NOMO-1 (cell line): Measurements from ENCODE around the gene EPC1.
"Not testable (repeated sequence)": the region's sequence is repeated elsewhere in the genome, so short reads cannot be mapped to it uniquely, and the experiment has no call there.

ENCODE experiments used
- DNase-seq, 2 experiments: peaks; one replicate each; lab custom pipeline; 2025; ENCODE audit not compliant: unreplicated experiment in 2 of 2; lab: John Stamatoyannopoulos, UW

The EPC1 gene

DNA sequence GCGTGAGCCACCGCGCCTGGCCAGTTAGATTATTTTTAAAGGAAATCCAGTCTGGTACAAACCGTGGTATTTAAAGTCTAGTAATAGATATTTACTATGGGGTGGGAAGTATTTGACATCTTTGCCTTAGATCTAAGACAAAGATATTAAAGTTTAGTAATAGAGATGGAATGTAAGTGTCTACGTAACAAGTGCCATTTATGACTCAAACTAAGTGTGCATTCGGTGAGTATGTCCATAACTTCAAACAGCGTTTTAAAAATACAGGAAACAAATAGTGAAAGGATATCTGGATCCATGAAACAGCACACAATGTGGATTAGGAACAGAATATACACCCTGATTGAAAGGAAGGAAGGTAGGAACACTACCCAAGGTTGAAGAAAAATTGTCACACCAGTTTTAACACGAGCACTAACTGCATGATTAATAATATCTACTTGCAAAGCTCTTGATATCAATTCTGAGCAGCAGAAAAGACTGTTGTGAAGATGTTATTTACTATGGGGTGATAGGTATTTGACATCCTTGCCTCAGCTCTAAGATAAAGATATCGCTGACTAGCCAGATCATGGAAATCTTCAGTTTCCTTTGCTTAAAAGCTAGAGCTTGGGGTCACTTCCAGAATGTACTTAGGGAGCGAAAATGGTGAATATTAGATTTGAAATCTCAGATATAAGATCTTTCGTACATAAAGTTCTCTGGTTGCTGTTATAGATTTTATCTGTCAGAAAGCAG, 48.7 kb downstream of the EPC1 start:
- no peak for DNase-seq

DNA sequence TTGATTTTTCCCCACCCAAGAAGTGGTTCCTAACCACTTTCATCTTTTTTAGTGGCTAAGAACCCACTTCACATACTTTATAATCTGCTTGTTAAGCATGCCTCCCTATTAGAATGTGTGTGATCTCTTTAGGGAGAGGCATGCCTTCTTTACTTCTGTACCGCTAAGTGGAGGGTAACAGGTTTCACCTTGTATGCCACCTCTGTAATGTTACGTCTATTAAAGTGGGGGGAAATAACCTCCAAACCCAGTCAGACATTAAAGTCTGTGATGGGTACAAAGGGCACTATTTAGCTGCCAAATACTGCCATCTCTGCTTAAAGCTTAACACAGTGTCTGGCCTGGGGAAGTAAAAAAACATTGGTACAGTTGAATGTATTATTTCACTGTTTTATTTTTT, 51.9 kb downstream of the EPC1 start:
- no peak for DNase-seq

DNA sequence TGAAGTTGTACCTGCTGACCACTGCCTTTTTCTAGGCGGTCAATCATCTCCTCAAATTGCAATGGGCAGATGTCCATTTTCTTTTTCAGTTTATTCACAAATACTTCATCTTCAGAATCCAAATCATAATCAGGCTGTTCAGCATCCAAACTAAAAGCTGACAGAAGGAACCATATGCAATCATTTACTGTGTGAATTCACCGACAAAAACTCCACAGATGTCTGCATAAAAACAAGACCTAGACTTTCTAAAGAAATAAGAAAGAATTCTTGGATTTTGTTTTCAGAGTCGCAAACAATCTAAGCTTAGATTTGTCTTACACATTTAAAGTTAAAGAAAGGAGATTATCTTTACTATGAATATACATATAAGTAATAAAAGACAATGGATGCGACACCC, 53.4 kb downstream of the EPC1 start:
- no peak for DNase-seq

DNA sequence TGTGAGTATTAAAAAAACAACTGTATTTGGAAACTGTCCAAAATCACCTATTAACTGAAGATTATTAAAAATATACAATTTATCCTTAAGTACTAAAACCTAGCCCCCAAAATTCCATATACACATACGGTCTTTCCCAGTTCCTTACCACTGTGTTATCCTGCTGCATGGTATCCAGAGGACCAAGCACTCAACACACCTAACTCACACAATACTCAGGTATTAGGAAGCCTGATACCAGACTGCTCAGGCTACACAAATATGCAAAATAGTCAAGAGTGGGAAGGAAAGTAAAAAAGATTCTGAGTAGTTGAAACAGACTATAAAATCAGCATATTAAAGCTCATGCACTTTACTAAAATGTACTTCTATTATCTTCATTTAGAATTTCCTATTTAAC, 67.2 kb downstream of the EPC1 start:
- DNase-seq: no peak

DNA sequence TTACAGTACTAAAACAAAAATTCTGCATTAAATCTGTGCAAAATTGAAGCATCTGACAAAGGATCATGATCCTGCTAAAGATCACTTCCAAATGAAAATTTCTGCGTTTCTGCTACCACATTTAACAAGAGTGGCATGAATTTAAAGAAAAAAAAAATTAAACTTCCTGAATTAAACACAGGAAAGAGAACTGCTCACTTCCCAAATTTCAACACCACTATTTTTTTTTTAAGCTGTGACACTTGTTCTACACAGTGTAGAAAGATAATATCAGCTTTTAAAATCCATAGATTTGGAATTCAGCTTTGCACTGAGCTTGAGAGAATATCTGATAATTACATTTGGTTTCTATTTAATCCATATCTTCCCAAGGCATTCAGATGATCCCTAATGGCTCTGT, 73.6 kb downstream of the EPC1 start:
- no peak for DNase-seq

DNA sequence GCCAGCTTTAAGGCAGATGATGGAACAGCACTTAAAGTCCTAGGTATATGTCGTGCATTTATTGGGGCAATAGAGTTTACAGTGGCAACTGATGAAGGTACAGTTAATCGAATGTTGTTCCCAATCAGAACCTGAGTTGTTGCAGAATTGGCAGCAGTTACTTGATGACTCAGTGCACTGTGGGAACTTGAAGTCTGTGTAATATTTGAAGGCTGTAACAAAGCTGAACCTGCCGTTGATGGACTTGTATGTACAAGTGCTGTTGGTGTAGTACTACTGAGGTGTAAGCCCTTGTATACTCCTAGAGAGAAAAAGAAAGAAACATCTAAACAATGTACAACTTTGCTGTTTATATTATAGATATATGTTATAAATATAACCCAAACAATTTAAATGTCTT, 75.3 kb downstream of the EPC1 start:
- no peak for DNase-seq

DNA sequence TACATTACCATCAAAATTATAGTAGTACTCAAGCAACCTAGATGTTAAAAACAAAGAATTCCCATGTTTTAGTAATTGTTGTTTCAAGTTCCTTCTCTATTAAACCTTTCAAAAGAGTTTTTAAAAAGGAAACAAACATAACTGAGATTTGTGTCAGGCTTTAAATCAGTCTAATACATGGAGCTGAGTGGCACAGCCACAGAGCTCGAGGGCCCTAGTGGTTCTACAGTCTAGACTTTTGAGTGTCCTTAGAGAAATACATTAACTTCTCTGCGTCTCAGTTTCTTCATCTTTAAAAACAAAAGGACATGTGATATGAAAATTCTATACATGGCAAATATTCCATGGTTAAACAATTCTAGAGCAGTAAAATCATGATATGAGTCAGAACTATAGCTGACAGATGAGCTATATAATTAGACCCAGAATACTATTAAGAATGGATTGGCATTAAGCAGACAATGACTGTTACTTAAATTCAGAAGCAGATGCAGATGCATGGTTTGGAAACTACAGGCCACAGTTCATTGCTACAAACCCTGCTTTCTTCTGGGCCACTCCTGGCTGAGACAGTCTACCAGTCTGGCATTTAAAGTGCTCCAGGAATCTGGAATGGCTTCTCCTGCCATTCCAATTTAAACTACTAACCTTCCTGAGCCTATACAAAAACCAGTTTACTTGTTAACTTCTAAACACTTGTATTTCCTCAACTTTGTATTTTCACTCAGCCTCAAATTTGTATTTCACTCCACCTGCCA, 77.4 kb downstream of the EPC1 start:
- no peak for DNase-seq

DNA sequence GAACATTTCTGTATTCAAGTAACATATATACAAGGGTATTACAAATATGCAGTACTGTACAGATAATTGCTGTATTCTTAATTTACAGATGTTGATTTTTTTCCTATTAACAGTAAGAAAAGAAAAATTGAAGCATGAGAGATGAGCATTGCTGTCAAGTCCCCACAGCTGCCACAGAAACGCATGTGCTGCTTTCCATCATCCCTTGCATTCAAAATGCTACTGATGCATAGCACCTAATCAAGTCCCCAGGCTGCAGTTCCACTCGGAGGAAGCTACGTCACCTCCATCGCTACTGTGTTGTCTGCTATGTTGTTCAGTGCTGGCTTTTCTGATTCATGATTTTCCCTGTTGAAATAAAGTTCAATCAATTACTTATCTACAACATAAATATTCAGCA, 78.2 kb downstream of the EPC1 start:
- DNase-seq: no peak

DNA sequence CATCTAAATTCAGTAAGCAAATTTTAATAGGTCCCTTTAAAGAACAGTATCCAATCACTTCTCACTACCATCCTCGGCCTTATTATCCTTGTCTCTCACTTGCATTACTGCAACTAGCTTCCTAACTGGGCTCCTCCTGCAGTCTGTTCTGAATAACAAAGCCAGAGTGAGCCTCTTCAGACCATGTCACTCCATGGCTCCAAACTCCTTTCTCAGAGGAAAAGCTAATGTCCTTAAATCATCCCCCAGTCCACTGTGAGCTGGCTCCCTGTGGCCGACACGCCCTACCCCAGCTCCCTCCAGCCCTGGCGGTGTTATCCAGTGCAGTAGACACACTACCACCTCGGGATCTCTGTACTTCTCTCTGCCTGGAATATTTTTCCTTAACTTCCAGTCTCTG, 80.0 kb downstream of the EPC1 start:
- DNase-seq: no peak

DNA sequence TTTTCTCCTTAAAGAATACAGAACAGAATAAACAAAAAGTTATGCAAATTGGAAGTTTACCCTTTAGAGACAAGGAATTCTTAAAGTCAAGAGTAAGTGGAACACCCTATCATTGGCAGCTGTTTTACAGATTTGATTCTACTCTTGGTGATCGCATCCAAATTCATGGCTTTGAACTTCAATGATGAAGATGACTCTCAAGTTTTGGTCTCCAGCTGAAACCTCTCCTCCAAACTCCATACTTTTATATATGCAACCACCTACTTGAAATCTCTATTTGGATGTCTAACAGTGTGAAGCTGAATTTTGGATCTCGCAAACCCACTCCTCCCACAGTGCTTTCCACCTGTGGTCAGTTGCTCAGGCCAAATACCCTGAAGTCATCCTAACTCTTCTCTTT, 80.4 kb downstream of the EPC1 start:
- DNase-seq: no peak

DNA sequence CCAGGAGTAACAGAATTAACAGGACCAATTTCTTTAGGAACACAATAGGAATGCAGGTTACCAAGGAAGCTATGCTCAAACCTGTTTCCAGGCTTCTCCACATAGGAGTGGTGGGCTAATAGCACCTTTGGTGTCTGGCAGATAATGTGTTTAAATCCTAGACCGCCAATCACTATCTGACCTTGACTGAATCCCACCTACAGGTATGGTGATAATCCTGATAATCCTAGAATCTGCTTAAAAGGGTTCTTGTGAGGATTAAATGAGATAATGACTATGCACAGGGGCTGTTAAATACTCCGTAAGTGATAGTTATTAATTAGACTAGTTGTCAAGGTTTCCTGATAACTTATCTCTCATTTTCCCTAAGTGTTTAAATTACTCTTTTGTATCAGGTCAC, 81.2 kb downstream of the EPC1 start:
- no peak for DNase-seq

DNA sequence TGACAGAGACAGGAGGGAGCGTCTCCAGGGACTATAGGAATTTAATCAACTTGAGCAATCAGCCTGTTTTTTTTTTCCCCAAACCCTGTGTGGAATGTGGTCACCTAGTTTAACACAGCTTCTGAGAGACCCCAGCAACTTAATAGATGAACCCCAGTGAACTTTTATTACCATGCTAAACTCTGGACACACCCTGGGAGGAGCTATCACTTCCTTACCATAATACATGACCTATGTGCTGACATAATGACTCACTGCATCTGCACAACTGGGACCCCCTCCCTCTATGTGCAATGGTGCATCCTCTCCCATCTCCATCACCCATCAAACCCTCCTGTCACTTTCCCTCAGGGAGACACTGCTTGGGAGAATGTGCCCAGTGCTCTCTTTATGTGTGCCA, 83.7 kb downstream of the EPC1 start:
- DNase-seq: no peak

DNA sequence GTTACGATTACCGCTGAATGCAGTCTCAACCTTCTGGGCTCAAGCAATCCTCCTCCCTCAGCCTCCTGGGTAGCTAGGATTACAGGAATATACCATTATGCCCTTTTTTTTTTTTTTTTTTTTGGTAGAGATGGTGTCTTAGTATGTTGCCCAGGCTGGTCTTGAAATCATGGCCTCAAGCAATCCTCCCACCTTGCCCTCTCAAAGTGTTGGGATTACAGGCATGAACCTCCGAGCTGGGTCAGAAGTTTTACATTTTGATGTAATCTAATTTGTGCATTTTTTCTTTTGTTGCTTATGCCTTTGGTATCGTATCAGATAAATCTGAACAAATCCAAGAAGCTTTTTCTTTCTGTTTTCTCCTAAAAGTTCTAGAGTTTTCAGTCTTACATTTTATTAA, 87.4 kb downstream of the EPC1 start:
- DNase-seq: no peak

DNA sequence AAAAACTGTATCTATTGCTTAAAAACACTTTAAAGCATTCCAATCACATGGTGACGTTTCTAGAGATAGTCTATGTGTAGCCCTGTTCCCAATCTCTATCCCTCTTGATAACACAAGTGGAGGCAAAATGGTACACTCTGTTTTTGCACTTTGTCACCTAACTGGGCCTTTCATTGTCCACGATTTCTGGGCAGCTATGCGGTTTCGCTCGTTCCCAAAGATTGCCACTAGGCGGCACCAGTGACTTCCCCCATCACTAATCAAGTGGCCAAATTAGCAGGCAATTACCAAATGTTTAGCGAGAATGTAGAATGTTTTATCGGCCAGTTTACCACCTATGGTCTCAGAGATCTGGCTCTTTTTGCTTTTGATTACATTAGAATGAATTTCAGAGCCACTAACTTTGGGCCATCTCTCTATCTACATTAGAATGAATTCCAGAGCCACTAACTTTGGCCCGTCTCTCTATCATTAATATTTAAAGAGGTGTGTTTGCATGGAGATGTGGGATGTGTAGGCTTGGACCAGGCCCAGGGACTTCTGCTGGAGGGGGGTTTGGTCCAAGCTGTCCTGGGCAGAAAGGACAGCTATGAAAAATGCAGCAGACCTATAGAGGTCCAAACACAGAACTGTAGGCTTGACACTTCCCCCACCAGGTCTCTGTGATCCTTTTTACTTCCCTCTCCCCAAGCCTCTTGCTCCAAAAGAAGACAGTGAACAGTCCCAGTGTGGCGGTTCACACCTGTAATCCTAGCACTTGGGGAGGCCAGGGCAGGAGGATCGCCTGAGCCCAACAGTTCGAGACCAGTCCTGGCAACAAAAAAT, 90.1 kb downstream of the EPC1 start:
- DNase-seq: peak; percentile 65 to 66

DNA sequence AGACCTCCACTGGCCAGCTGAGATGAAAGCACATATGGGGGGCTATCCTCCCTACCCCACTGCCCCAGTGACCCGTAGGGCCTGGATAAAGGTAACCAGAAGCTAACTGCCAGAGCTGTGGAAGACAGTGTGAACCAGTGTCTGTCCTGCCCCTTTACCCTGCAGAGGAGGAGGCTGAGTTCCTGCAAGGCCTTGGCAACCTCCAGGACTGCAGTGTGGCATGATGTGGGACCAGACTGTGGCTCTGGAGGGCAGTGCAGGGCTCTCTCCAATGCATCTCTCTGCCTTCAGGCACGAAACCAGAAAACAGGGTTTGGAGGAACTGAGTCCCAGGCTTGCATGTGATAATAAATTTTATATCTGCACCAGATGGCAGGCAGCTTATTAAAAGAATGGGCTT, 93.1 kb downstream of the EPC1 start:
- DNase-seq: no peak

DNA sequence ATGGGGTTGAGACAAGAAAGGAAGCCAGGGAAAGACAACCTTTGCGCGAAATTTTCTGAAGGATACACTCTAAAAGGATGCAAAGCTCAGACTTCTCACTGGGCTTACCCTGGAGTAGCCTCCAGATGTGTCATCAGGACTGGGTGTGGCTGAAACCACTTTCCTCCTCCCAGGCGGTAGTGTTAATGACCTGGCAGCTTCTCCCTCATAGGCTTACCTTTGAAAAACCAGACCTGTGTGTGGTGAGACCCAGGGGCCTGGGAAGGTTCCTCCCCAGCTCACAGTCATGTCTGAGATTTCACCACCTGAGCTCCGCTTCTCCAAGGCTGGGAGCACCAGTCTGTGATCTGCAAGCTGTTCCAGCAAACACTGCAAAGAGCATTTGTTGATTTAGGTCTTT, 93.7 kb downstream of the EPC1 start:
- no peak for DNase-seq

DNA sequence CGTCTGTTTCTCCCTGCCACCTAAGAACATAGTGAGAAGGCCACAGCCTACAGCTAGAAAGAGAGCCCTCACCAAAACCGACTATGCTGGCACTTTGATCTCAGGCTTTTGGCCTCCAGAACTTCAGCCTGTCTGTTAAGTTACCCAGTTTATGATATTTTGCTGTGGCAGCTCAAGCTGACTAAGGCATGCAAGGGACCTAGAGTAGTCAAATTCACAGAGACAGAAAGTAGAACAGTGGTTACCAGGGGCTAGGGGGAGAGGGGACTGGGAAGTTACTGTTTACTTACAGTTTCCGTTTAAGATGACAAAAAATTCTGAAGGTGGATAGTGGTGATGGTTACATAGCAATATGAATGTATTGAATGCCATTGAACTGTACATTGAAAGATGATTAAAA, 96.5 kb downstream of the EPC1 start:
- not testable (repeated sequence) for DNase-seq

DNA sequence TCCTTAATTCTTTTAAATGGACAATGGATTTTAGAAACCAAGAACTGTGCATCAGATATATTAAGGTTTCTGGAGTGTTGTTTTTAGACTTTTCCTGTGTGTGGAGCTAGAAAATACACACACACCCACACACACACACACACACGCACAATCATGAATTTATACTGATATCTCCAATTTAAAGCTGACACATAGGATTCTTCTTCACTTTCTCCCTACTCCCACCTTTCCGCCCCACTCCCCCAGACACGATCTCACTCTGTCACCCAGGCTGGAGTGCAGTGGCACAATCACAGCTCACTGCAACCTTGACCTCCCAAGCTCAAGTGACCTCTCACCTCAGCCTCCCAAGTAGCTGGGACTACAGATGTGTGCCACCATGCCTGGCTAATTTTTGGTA, 100.3 kb downstream of the EPC1 start:
- no peak for DNase-seq

DNA sequence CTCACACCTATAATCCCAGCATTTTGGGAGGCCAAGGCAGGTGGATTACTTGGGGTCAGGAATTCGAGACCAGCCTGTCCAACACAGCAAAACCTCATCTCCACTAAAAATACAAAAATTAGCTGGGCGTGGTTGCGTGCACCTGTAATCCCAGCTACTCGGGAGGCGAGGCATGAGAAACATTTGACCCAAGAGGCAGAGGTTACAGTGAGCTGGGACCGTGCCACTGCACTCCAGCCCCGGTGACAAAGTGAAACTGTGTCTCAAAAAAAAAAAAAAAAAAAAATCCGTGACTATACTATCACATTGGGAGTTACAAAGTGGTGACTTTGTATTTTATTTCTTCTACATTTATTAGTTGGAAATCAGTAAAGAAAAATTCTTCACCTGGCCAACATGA, 101.2 kb downstream of the EPC1 start:
- no peak for DNase-seq

DNA sequence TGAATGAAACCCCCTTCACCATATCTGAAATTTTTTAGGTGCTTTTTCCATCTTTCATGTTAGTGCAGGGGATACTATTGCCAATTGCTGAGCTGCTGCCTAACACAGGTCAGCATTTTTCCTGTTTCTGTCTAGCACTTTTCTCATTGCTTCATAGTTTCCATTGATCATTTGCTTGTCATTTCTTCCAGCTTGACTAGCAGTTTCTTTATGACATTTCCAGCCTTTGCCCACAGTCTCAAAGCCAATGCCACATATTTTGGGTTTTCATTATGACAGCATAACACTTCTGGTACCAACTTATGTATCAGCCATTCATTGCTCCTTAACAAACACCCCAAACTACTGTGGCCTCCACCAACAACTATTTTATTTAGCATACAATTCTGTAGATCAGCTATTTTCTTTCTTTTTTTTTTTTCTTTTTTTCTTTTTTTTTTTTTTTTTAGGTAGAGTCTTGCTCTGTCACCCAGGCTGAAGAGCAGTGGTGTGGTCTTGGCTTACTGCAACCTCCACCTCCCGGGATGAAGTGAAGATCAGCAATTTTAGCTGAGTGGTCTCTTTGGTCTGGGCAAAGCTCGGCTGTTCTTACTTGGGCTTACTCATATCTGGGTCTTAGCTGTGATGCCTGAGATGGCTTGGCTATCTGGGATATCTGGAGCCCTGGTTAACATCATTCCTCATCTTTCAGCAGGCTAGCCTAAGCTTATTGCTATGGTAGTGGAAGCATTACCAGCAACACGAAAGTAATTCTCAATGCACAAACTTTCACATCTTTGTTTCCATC, 102.3 kb downstream of the EPC1 start:
- no peak for DNase-seq

DNA sequence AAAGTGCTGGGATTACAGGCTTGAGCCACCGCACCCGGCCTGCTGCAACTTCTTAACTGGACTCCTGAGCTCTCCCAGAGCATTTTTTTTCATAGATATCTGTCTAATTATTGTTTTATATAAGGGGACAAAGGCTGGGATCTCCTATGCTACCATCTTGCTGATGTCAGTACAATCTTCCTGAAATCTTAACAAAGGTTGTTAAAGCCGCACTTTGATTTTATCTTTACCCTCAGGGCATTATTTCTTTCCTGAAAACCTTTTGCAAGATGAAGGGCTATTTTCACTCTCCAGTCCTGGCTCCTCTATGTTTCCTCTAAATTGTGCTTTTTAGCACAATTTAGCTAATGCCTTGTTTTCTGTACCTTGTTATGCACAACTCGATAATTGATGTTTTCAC, 102.9 kb downstream of the EPC1 start:
- DNase-seq: no peak
